GM12892 (cell line): ENCODE data around the gene C4orf51.

Experiments used
- POLR2AphosphoS5 ChIP-seq: IDR thresholded peaks from 2 replicates; pipeline ENCODE4 v1.6.1; 2011; ENCODE audit warnings: low read depth, low read length, control low read depth
- TAF1 ChIP-seq: IDR thresholded peaks from 2 replicates; pipeline ENCODE4 v1.6.1; 2011; ENCODE audit warnings: low read depth, mild to moderate bottlenecking, control low read depth, low read length, borderline replicate concordance

GRCh38 chr4:145716661-145717200 lies 36.8 kb downstream of the C4orf51 start:
- TF ChIP-seq TAF1 (no peak), POLR2AphosphoS5 (no peak)
